ENCODE measurements around the gene TTC12.

- TF ChIP-seq EZH2 (IDR thresholded peaks at IDR 0.05) (no peak), POLR2AphosphoS5 (IDR thresholded peaks at IDR 0.05; ENCODE audit: borderline replicate concordance, low read depth, low read length) (no peak)
Measured at GRCh38 chr11:113341388-113342165, 27.2 kb downstream of the TTC12 start.
